Activated CD4-positive, alpha-beta T cell treated with anti-CD3 and anti-CD28 coated beads for 36 hours (primary cell): Measurements from ENCODE around the gene KNL1. TPM values are rescaled to one million over a fixed set of nuclear protein-coding genes. Genes with fewer than 3 reads are reported as not detected.

Experiments used
- ATAC-seq: fragments of 200-7000 bp; cut with Tn5 transposase; one replicate; pipeline ENCODE4 v1.10.0; 2021; ENCODE audit warnings: mild to moderate bottlenecking, moderate library complexity
- CTCF ChIA-PET: fragments of 350-600 bp; sonication (Branson Sonifier 250); formaldehyde crosslinking; loops from one replicate; lab custom pipeline; 2021; ENCODE audit warnings: antibody characterized with exemption; lab: Charles Lee
- POLR2A ChIA-PET: fragments of 350-600 bp; sonication (Branson Sonifier 250); formaldehyde crosslinking; loops from one replicate; lab custom pipeline; 2021; ENCODE audit warnings: antibody characterized with exemption, inconsistent platforms; lab: Charles Lee
- DNase-seq: peaks from one replicate; pipeline ENCODE4 v3.0.0-alpha.2; 2020
- H3K27ac Mint-ChIP-seq: one replicate; pipeline ENCODE4 v1.8.0; 2021; ENCODE audit warnings: mixed read lengths
- H3K27me3 Mint-ChIP-seq: one replicate; pipeline ENCODE4 v1.8.0; 2021; ENCODE audit warnings: mixed read lengths
- H3K36me3 Mint-ChIP-seq: one replicate; pipeline ENCODE4 v1.8.0; 2021; ENCODE audit warnings: low read depth, mixed read lengths
- H3K4me1 Mint-ChIP-seq: one replicate; pipeline ENCODE4 v1.8.0; 2021; ENCODE audit warnings: mixed read lengths
- H3K4me3 Mint-ChIP-seq: one replicate; pipeline ENCODE4 v1.8.0; 2021; ENCODE audit warnings: mild to moderate bottlenecking, moderate library complexity, mixed read lengths
- H3K9me3 Mint-ChIP-seq: one replicate; pipeline ENCODE4 v1.8.0; 2021; ENCODE audit warnings: low read depth, mixed read lengths
- intact Hi-C, 2 experiments: fragments of 100-400 bp; cut with DNase I in 1 of 2; cut with micrococcal nuclease in 1 of 2; formaldehyde crosslinking; loops; one replicate each; pipeline versions ENCODE4 v1.14.2 to v1.15.1; 2022 to 2024; cut with DNase I, micrococcal nuclease
- total RNA-seq, 2 experiments: library from RNA; stranded (reverse); gene quantifications; one replicate each; pipeline ENCODE4 v1.2.3, GENCODE V29; 2021

KNL1 gene
- total RNA-seq, 2 experiments from 2014 or later, result 26.2 to 33.5 TPM

DNA sequence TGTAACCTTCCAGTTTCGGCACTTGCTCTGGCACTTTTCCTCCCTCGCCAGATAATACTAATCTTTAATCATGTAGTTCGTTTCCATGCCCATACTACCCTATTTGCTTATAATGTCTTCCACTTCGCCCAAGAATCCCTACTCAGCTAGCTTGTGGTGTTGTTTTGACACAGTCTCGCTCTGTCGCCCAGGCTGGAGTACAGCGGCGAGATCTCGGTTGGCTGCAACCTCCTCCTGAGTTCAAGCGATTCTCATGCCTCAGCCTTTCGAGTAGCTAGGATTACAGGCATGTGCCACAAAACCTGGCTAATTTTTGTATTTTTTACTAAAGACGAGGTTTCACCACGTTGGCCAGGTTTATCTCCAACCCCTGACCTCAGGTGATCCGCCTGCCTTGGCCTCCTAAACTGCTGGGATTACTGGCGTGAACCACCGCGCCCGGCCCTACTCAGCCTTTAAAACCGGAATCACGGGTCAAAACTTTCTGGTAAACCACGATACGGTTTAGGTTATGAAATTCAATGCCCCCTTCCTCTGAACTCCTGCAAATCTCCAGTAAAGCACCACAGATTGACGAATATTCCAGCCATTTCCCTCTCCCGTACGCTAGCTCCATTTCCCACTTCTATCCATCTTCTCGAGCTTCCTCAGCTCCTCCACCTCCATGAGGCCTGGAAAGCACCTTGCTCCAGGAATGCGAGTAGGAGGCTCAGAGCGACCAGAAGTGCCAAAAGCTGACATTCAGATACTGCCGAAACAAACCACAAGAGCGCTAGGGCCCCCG is 100.0 kb downstream of the KNL1 start:
- H3K9me3 Mint-ChIP-seq, result no peaks in the 10 kb centered on the region
- peaks cover 14% of the 10 kb centered on the region for H3K4me1 Mint-ChIP-seq
- H3K36me3 Mint-ChIP-seq, result peaks cover 41% of the 10 kb centered on the region
- intact Hi-C loops, result loop anchor here (1.0 to 5.0 kb wide), 14 partner anchors 15 to 639 kb away; partner anchors contain the start of genes RMDN3 (in 2 of the 2), BAHD1 (in 1 of the 2), BUB1B (in 1 of the 2) and CCDC32 (in 1 of the 2)
- DNase-seq, result peak; percentile 35
- peak overlapping the region; percentile 98 for H3K27ac Mint-ChIP-seq
- no peaks in the 10 kb centered on the region for H3K27me3 Mint-ChIP-seq
- ChIA-PET POLR2A (interaction anchor here (0.6 to 1.5 kb wide), 17 partner anchors 14 to 1080 kb away, joined by 3 to 10 read pairs (median 4); partner anchors contain the start of genes INO80, MAPKBP1, RPUSD2 and VPS18), CTCF (interaction anchor here (0.6 to 2.8 kb wide), 15 partner anchors 10 to 592 kb away, joined by 3 to 18 read pairs (median 4); partner anchors contain the start of genes CCDC32 and VPS18)
- ATAC-seq, result no peak
- peak overlapping the region; percentile 95 for H3K4me3 Mint-ChIP-seq

DNA sequence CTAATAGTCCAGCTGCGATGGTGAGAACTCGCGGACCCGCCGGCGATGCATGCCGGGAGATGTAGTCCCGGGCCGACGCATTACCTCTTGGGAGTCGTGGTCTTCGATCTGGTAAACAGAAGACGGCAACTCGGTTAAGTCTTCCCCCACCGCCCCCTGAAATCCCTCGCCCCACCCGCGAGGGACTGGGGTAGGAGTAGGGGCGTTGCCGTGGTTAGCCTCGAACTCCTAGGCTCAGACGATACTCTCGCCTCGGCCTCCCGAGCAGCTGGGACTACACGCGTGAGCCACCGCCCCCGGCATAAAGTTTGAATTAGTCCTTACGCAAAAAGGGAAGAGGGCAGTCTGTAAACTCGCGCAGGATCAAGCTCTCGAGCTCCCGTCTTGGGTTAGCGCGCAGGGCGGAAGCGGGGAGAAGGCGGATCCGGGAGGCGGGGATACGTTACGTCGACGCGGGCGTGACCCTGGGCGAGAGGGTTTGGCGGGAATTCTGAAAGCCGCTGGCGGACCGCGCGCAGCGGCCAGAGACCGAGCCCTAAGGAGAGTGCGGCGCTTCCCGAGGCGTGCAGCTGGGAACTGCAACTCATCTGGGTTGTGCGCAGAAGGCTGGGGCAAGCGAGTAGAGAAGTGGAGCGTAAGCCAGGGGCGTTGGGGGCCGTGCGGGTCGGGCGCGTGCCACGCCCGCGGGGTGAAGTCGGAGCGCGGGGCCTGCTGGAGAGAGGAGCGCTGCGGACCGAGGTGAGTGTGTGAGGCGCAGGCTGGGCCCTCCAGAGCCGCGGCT is 100.8 kb downstream of the KNL1 start, which contains the start of gene RAD51:
RAD51 (plus strand) TSS at position 487 of the 781 bp plus-strand sequence. CDS start 3,585 bp downstream, outside the sequence.
- POLR2A ChIA-PET, result interaction anchor here (0.6 to 1.5 kb wide), 17 partner anchors 14 to 1079 kb away, joined by 3 to 8 read pairs (median 4); partner anchors contain the start of genes INO80, MAPKBP1, OIP5 and RPUSD2
- intact Hi-C loops, result loop anchor here (1.0 to 5.0 kb wide), 16 partner anchors 16 to 638 kb away; partner anchors contain the start of genes DNAJC17 (in 2 of the 2), KNL1 (in 2 of the 2), RMDN3 (in 2 of the 2) and ZFYVE19 (in 2 of the 2)

DNA sequence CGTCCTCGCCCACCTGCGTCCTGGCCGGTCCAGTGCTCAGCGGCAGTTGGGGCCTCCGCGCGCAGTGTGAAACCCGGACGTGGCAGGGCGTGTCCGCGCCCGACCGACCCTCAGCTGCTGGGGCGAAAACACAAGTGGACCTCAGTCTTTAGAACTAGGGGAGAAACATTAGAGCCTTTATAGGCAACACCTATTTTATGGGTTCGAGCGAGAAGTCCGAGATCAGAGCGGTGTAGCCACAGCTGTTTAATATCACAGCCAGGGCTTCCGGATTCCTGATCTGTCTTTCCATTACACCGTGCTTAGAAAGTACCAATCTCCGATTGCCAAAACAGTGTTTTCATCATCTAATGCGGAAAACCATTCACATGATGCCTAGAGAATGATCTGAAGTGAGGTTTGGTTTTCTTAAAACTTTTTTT is 101.4 kb downstream of the KNL1 start:
- DNase-seq (no peak), ATAC-seq (peak; percentile 5)

More for the DNA sequence above, 100.8 kb downstream of the KNL1 start, which contains the start of gene RAD51:
- CTCF ChIA-PET, result interaction anchor here (0.6 to 2.8 kb wide), 17 partner anchors 9 to 591 kb away, joined by 3 to 18 read pairs (median 4); partner anchors contain the start of genes CCDC32 and VPS18
- H3K27me3 Mint-ChIP-seq, result no peaks in the 10 kb centered on the region
- ATAC-seq, result peak; percentile 93
- H3K36me3 Mint-ChIP-seq, result peaks cover 46% of the 10 kb centered on the region
- peak within 1 kb of the TSS; percentile 98 for H3K27ac Mint-ChIP-seq
- peak within 1 kb of the TSS; percentile 95 for H3K4me3 Mint-ChIP-seq
- DNase-seq, result peak; percentile 96
- H3K4me1 Mint-ChIP-seq, result peaks cover 20% of the 10 kb centered on the region
- H3K9me3 Mint-ChIP-seq, result no peaks in the 10 kb centered on the region

DNA sequence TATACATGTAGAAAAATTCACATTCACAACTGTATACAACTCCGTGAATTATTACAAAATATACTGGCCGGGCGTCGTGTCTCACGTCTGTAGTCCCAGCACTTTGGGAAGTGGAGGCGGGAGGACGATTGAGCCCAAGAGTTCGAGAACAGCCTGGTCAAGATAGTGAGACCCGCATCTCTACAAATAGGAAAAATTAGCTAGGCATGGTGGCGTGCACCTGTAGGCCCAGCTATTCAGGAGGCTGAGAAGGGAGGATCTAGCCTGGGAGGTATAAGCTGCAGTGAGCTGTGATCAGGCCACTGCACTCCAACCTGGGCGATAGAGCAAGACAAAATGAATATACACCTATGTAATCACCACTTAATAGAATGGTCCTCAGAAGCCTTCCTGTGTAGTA is 102.2 kb downstream of the KNL1 start:
- Mint-ChIP-seq H3K4me1 (peaks cover 22% of the 10 kb centered on the region), H3K4me3 (peak overlapping the region; percentile 95), H3K9me3 (no peaks in the 10 kb centered on the region), H3K27ac (no peak overlapping the region), H3K36me3 (peaks cover 57% of the 10 kb centered on the region), H3K27me3 (no peaks in the 10 kb centered on the region)
- no peak for DNase-seq
- CTCF ChIA-PET, result interaction anchor here (0.6 to 2.7 kb wide), 2 partner anchors 86 to 106 kb away, joined by 4 to 8 read pairs; no protein-coding TSS in a partner anchor
- POLR2A ChIA-PET, result no interaction called here
- ATAC-seq, result no peak
- intact Hi-C loops, result loop anchor here in 1 of 2 experiments (5.0 kb wide), 1 partner anchor 104 kb away; the partner anchor contains the start of gene KNL1

More for the DNA sequence above, 101.4 kb downstream of the KNL1 start:
- intact Hi-C loops, result loop anchor here (1.0 to 5.0 kb wide), 8 partner anchors 49 to 637 kb away; partner anchors contain the start of genes BUB1B (in 1 of the 2), CHP1 (in 1 of the 2), DNAJC17 (in 1 of the 2) and EXD1 (in 1 of the 2)
- ChIA-PET POLR2A (interaction anchor here (0.6 to 1.5 kb wide), 8 partner anchors 13 to 1079 kb away, joined by 3 to 8 read pairs (median 6); partner anchors contain the start of genes MAPKBP1, OIP5 and VPS18), CTCF (interaction anchor here (0.7 to 2.8 kb wide), 9 partner anchors 17 to 208 kb away, joined by 3 to 18 read pairs (median 4); no protein-coding TSS in a partner anchor)
- Mint-ChIP-seq H3K27me3 (no peaks in the 10 kb centered on the region), H3K4me3 (peak overlapping the region; percentile 95), H3K9me3 (no peaks in the 10 kb centered on the region), H3K27ac (peak overlapping the region; percentile 98), H3K36me3 (peaks cover 51% of the 10 kb centered on the region), H3K4me1 (peaks cover 22% of the 10 kb centered on the region)

DNA sequence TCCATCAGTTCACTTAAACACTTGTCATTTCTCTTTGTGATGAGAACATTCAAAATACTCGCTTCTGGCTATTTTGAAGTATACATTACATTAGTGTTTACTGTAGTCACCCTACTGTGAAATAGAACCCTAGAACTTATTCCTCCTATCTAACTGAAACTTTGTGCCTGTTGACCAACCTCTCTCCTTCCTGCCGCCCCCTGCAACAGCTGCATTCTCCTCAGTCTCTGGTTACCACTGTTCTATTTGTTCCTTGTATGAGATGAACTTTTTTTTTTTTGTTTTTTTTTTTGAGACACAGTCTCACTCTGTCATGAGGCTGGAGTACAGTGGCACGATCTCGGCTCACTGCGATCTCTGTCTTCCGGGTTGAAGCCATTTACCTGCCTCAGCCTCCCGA is 103.9 kb downstream of the KNL1 start:
- peaks cover 62% of the 10 kb centered on the region for H3K36me3 Mint-ChIP-seq
- H3K4me3 Mint-ChIP-seq, result peak overlapping the region; percentile 2
- DNase-seq, result no peak
- intact Hi-C loops, result loop anchor here in 1 of 2 experiments (5.0 kb wide), 1 partner anchor 106 kb away; the partner anchor contains the start of gene KNL1
- no peak for ATAC-seq
- CTCF ChIA-PET, result interaction anchor here (0.9 to 1.0 kb wide), 2 partner anchors 18 to 90 kb away, joined by 3 read pairs; no protein-coding TSS in a partner anchor
- POLR2A ChIA-PET, result interaction anchor here (0.7 kb wide), 1 partner anchor 27 kb away, joined by 4 read pairs; no protein-coding TSS in a partner anchor
- H3K9me3 Mint-ChIP-seq, result no peaks in the 10 kb centered on the region
- H3K27ac Mint-ChIP-seq, result no peak overlapping the region
- peaks cover 19% of the 10 kb centered on the region for H3K4me1 Mint-ChIP-seq
- no peaks in the 10 kb centered on the region for H3K27me3 Mint-ChIP-seq

DNA sequence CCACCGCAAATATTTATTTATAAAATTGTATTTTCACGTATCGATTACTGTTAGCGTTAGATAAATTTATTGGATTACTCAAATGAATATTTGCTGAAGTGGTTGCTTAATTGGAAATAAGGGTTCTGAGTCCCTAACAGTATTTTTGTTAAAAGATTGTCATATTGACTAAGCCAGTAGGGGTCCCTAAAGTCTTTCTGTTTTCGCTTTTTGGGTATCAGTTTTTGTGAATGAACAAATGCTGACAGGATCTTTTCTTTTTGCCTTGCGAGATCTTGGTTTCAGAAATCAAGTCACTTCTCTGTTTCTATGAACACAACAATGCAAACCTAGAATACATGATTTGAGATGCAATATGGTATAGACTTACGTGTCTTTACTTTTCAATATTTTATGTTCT is 108.0 kb downstream of the KNL1 start:
- Mint-ChIP-seq H3K4me3 (no peak overlapping the region), H3K27me3 (no peaks in the 10 kb centered on the region), H3K27ac (no peak overlapping the region), H3K4me1 (peaks cover 12% of the 10 kb centered on the region), H3K36me3 (peaks cover 72% of the 10 kb centered on the region), H3K9me3 (no peaks in the 10 kb centered on the region)
- CTCF ChIA-PET, result no interaction called here
- DNase-seq, result no peak
- intact Hi-C loops, result no loop called here
- POLR2A ChIA-PET, result interaction anchor here (0.8 kb wide), 1 partner anchor 12 kb away, joined by 8 read pairs; no protein-coding TSS in a partner anchor
- no peak for ATAC-seq

DNA sequence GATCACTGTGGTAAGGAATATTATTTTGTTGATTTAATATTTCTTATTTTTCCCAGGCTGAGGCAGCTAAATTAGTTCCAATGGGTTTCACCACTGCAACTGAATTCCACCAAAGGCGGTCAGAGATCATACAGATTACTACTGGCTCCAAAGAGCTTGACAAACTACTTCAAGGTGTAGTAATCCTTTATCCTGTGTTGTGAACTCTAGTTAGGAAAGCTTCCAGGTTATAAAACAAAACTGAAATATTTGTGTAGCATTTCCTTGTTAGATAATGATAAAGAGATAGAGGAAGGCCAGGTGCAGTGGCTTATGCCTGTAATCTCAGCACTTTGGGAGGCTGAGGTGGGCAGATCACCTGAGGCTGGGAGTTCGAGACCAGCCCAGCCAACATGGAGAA is 112.1 kb downstream of the KNL1 start:
- Mint-ChIP-seq H3K27ac (no peak overlapping the region), H3K9me3 (no peaks in the 10 kb centered on the region), H3K4me1 (no peaks in the 10 kb centered on the region), H3K36me3 (peaks cover 57% of the 10 kb centered on the region), H3K27me3 (no peaks in the 10 kb centered on the region), H3K4me3 (no peak overlapping the region)
- intact Hi-C loops, result no loop called here
- no peak for DNase-seq
- no peak for ATAC-seq
- ChIA-PET CTCF (interaction anchor here (1.1 kb wide), 1 partner anchor 52 kb away, joined by 3 read pairs; no protein-coding TSS in a partner anchor), POLR2A (no interaction called here)

Other genes with a start within 250 kb of the KNL1 start
- gene PHGR1, start 243.2 kb upstream of the KNL1 start, total RNA-seq, result not detected
- gene DISP2, start 236.0 kb upstream of the KNL1 start, total RNA-seq, result under 1 TPM; 0.02 to 0.04 TPM
- 10 to 100 TPM; 56.2 to 58.8 TPM for gene KNSTRN, start 211.5 kb upstream of the KNL1 start, total RNA-seq
- gene IVD, start 188.5 kb upstream of the KNL1 start, total RNA-seq, result 10 to 100 TPM; 30.8 to 46.2 TPM
- gene BAHD1, start 153.3 kb upstream of the KNL1 start, total RNA-seq, result 10 to 100 TPM; 15.3 to 16.7 TPM
- 1 to 10 TPM; 5.4 to 6.2 TPM for gene CHST14, start 123.3 kb upstream of the KNL1 start, total RNA-seq
- 10 to 100 TPM; 14.2 to 24.5 TPM for gene CCDC32, start 29.2 kb upstream of the KNL1 start, total RNA-seq
- 10 to 100 TPM; 11.0 to 14.0 TPM for gene RPUSD2, start 24.9 kb upstream of the KNL1 start, total RNA-seq
- gene RAD51, start 100.9 kb downstream of the KNL1 start, total RNA-seq, result 10 to 100 TPM; 73.5 to 75.3 TPM
- gene RMDN3, start 161.0 kb downstream of the KNL1 start, total RNA-seq, result 10 to 100 TPM; 12.3 to 18.8 TPM
- gene GCHFR, start 169.8 kb downstream of the KNL1 start, total RNA-seq, result 10 to 100 TPM; 32.8 to 41.1 TPM
- under 1 TPM; 0.58 to 0.80 TPM for gene C15orf62, start 175.7 kb downstream of the KNL1 start, total RNA-seq
- gene ZFYVE19, start 212.8 kb downstream of the KNL1 start, total RNA-seq, result 10 to 100 TPM; 27.5 to 33.7 TPM
- 10 to 100 TPM; 41.5 to 43.6 TPM for gene DNAJC17, start 213.2 kb downstream of the KNL1 start, total RNA-seq
- not detected for gene PPP1R14D, start 234.5 kb downstream of the KNL1 start, total RNA-seq
- 1 to 10 TPM; 8.5 to 8.9 TPM for gene SPINT1, start 249.8 kb downstream of the KNL1 start, total RNA-seq